Renal cortex interstitium (tissue), 11 donors: ENCODE results near the gene PDE8A. TPM values are rescaled to one million over a fixed set of nuclear protein-coding genes. Genes with fewer than 3 reads are reported as not detected.

ENCODE experiments used
- DNase-seq, 11 donors: peaks; one replicate each; pipeline ENCODE4 v3.0.0-alpha.2; 2013; ENCODE audit warnings: low read depth in 9 of 11, low spot score in 4 of 11; ENCODE audit errors: extremely low read depth in 1 of 11
- polyA plus RNA-seq, 3 donors: library from polyadenylated mRNA; unstranded; fragments of 120-200 nt; gene quantifications; one replicate each; pipeline ENCODE4 v1.2.1, GENCODE V29; 2013; ENCODE audit not compliant: insufficient read length in 3 of 3

Gene PDE8A
- polyA plus RNA-seq, 3 donors = 39.1 to 82.9 (median 48.5) TPM

DNA sequence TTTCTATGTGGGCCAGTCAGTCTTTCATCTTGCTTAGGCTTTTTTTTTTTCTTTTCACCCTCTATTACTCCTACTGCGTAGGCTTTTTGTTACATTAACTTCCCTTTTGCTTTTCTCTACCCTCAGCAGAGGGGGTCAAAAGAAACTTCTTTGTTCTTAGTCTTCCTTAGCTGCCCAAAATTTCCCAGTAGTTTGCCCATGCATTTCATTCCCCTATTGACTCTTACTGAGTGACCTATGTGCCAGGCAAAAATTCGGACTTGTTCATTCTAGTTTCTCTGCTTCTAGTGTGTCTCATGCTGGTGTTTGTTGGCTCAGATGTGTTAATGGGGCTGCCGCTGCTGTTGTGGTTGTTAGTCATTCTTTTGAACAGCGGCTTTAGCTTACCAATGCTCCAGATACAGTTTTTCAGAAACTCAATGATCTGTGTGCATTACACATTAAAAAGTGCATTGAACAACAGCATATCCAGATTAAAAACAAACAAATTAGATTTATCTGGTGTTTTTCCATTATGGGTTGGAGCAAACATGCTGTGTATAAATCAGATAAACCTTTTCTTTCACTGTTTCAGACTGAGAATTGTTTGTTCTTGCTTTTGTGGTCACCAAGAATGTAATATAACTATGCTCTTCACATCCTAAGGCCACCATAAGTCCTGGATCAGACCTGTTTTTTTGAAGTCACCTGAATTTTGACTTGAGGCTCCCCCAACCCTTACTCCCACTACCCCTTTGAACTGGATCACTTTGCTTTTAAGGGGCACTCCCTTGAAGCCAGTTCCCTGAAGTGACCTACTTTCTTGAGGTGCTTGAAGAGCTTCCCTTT lies 43.1 kb downstream of the PDE8A start:
- DNase-seq = no peak

DNA sequence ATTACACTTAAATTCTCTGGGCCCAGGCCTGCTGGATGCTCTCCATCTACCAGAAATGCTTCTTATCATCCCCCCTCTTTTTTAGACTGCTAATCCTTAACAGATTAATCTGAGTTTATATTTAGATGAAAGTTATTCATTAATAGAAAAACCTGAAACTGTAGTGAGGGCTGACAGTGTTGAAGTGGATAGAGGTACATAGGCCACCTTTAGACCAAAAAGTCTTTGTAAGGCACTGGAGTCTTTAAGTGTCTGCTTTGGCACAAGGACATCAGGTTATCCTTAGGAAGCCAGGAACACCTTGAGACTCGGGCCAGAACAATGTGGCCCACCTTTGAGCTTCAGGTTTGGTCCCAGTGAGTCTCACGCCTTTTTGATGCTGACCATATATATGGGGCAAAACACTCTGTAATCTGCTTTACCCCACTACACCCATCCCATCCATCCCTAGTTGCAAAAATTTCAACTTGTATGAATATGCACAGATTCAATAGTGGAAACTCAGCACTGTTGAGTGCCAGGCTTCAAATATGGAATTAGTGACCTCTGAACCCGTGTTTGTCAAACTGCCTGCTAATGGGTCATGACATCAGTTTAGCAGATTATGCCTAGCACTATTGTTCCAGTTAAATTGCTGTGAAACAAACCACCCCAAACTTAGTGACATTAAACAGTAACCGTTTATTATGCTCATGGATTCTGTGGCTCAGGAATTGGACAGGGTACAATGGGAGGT lies 44.0 kb downstream of the PDE8A start:
- DNase-seq = no peak

DNA sequence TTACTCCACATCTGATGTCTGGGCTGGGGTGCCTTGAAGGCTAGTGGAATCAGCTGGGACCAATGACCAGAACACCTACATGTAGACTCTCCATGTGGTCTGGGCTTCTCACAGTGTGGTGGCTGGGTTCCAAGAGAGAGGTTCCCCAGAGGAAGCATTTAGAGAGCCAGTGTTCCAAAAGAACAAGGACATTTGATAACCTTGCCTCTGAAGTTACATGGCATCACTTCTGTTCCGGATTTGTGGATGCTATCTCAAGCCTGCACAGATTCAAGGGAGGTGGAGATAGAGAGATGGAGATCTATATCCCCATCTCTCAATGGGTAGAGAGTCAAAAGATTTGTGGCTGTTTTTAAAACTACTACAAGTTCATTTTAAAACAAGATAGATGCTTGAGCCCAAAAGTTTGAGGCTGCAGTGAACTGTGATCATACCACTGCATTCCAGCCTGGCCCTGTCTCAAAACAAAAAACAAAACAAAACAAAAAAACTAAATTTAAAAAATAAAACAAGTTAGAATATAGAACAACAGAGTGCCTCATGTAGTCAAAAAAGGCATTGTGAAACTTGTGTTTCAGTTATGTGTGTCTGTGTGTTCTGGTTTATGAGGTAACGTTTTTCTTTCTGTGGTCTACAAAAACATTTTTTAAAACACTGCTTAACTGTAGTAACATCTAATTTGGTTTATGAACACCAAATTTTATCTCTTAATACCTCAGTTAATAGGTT lies 44.8 kb downstream of the PDE8A start:
- DNase-seq = no peak

DNA sequence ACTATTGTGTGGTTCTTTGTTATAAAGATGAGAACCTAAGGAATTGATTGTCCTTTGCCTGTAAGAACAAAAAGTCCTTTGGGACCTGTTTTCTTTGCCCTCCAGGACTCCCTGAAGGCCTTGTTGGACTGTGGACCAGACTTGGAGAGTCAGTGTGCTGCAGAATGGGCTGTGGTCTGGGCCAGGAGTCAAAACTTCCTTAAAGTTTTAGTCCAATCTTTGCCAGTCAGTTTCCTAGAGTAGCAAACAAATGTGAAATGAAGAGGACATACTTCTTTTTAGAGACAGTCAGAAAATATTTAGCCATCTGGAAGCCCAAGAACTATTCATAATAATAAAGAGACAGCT lies 45.4 kb downstream of the PDE8A start:
- no peak for DNase-seq

DNA sequence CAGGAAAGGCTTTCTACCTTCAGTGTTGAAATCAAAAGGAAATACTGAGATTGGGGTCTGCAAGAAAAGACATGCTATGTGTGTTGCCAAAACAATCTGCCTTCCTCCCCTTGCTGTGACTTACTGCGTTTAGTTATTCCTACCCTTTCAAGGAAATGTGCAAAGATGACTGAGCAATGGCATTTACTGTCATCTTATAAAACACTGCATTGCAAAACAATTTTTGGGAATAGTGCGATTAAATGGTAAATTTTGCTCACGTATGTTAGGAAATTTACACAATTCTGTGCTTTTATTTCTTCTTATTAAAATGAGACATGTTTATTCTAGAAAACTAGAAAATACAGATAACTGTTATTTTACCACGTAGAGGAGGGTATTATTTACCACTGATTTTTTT lies 45.8 kb downstream of the PDE8A start:
- DNase-seq = no peak

DNA sequence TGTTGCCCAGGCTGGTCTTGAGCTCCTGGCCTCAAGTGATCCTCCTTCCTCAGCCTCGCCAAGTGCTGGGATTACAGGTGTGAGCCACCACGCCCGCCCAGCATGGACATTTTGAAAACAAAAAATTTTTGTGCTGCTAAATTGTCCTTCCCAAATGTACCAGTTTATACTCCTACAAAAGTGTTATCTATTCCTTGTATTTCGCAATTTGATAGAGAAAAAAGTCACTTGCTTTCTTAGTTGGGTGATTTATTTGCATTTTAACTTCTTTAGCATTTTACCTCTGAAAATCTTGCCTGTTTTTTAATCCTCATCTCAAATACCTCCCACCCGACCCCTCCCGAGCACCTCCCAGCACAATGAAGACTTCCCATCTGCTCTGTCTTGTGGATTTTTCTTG lies 46.8 kb downstream of the PDE8A start:
- no peak for DNase-seq

DNA sequence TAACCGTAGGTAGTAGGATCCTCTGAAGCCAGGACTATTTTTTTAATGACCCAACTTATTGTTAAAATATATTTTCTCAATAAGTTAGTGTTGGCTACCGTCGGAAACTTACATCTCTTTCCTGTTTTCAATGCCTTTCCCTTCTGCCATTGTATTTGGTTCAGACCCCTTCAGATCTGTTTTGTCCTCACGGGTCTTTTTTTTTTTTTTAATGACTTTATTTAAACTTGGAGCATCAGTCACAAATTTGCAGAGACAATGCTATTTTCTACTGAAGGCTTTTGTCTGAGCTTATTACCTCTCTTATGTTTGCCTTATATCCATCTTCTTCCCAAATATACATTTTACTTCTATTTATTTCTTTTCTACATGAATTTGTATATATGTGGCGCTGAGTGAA lies 47.6 kb downstream of the PDE8A start:
- DNase-seq = no peak

DNA sequence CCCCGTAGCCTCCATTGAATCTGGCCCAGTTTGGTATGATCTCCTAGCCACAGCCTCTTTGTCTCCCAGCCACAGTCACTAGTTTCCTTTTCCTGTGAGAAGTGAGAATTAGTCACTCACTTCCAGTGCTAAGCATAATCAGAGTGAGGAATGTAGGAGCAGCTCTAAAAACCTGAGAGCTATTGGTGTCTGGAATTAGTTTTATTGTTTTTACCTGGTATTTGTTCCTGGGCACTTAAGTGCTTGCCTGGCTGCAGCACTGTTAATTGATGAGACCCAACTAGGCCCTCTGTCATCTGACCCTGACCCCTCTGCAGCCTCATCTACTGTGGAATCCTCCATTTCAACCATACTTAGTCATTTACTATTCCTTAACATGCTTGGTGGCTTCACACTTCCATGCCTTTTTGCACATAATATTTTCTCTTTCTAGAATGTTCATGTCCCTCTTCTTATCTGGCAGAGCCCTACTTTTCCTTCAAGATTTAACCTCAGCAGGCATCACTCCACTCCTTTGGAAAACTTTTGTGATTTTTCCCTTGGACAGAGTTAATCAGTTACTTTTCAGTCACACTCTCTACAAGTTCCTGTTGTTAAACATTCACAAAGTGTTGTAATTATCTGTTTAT lies 48.8 kb downstream of the PDE8A start:
- no peak for DNase-seq

DNA sequence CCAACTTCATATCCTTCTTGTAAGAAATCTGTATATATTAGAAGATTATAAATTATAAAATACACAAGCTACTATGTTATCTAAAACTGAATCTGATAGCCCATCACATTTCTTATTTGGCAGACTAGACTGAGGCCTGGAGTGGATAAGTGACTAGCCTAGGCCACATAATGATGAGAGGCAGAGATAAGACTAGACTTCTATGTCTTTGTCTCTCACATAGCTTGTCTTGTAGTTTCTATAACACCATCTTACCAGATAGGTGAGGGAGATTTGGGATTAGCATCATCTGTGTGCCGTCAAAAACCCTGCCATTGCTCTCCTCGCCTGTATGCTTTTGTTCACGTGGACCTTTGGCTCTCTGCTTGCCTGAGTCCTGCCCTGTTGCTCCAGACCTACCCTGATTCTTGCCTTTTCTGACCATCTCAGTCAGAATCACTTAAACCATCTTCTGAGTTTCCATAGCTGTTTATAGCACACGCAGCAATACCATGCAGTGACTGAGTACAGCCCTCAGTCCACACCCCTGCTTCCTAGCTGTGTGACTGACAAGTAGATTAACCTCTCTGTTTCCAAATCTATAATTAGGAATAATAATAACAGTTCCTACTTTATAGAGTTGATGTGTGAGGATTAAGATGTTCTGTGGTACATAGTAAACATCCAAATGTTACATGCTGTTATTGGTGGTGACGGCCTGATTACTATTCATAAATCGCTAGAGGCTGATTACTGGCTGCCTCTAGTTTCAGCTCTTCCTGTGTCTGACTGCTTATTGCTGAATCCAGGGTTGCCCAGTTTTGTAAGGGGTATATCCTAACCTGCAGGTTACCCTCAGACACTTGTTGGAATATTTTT lies 49.7 kb downstream of the PDE8A start:
- no peak for DNase-seq

DNA sequence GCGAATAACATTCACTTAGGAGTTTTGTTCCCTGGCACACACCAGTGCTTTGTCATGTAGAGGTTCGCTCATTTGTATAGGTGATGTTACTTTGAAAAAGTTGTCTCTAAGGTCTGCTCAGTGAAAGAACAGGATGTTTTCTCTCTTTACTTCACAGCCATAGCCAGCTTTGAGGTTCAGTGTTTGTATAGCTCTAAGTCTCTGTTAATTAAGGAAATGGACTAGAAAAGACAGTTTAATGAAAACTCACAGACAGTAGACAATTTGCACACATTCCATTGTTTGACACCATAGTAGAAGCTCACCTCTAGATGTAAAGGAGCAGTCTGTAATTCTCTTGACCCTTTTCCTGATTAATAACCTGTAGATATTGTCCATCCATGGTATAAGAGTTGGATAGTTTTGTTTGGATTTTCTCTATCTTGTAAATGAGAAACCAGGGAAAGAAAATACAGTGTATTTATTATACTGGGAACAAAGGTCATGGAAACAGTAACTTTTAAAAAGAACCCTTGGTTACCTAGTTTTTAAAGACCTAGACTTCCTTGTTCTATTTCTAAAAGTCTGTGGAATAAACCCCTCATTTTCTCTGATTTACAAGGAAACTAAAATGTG lies 50.4 kb downstream of the PDE8A start:
- no peak for DNase-seq

DNA sequence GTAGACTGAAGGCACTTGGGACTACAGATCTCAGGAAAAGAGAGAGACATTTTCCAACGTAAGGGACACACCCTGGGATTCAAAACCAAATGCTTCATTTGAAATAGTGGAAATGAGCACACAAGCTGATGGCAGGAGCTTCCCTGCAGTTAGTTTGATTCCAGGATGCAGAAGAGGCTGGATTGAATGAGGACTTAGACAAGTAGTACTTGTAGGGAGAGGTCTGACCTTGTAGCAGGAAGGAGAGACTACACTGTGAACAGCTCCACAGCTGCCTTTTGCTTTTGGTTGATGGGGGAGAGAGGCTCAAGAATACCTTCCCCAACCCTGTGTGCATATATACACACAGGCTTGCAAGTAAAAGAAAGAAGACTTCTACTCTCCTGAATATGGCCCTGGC lies 51.5 kb downstream of the PDE8A start:
- no peak for DNase-seq

DNA sequence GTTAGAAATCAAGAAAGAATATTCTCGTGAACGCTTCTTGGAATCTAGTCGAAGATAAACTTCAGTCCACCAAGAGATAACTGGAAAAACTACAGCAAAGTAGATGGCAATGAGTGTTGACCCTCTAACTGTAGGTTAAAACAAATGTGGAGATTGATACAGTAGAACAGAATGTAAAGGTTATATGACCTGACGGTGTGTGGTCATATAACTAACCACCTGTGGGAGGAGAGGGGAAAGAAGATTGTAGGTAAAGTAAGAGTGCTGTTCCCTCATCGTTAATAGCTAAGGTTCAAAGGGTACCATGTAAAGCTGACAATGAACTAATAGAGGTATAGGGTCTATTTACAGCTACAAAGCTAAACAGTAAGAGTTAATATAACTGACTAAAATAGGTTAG lies 52.6 kb downstream of the PDE8A start:
- no peak for DNase-seq

DNA sequence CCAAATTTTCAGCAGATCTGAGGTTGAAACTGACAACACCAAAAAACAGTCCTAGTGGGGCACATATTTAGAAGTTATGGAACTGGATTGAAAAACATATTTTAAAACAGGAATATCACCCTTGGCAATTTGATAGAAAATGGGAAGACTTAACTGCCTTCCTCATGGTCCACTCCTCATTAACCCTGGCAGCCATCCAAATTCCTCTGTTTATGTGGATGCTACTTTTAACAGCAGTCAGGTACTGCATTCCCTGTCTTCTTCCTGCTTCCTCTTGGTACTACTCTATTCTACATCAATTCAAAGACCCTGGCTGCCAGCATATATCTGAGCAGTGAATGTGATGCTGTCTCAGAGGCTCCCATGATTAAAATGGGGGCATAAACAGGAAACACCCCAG lies 54.3 kb downstream of the PDE8A start:
- no peak for DNase-seq

DNA sequence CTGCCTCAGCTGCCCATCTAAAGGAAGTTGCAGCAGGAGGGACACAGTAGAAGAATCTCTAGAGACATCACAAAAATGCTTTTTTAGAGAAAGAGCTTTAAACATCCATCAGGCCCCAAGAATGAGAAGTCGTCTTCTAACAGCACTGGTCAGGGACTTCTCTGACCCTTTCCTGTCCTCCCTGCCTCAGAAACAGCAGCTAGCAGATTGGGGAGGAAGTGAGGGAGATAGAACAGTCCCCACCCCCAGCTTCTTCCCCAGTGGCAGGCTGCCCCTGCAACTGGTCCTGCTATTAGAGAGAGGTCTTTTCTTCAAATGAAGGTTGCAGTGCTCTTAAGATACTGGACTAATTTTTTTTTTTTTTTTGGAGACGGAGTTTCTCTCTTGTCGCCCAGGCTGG lies 55.1 kb downstream of the PDE8A start:
- no peak for DNase-seq

DNA sequence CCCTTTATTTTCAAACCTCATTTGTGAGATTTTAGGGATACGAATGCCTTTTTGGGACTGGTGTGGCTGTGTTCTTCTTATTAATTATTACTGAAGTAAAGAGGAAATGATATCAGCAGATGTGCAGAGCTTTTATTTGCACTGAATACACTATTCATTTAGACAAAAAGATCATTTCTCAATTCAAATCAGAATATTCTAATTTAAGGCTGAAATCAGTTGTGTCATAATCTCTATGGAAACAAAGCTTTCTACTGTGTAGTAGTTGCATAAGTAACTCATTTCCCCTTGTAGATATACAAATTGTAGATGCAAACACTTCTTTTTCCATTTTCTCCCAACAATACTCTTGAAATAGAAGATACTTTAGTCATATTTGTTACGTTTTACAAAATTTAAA lies 56.0 kb downstream of the PDE8A start:
- no peak for DNase-seq

DNA sequence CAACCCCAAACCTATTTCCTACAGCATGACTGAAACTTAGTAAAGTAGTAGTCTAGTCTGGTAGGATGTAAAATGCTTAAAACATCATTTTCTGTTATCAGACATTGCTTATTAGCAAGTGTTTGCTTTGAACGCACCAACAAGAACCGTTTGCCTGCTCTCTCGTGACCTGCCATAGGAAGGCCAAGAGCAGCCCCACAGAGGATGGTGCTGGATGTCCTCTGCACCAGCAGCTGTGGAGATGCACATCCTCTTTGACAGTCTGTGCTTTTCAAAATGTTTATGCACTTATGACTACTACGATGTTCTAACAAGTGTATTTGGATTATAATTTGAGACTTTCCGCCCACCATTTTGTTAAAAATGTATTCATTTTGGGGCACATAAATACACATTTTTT lies 59.6 kb downstream of the PDE8A start:
- DNase-seq = no peak

DNA sequence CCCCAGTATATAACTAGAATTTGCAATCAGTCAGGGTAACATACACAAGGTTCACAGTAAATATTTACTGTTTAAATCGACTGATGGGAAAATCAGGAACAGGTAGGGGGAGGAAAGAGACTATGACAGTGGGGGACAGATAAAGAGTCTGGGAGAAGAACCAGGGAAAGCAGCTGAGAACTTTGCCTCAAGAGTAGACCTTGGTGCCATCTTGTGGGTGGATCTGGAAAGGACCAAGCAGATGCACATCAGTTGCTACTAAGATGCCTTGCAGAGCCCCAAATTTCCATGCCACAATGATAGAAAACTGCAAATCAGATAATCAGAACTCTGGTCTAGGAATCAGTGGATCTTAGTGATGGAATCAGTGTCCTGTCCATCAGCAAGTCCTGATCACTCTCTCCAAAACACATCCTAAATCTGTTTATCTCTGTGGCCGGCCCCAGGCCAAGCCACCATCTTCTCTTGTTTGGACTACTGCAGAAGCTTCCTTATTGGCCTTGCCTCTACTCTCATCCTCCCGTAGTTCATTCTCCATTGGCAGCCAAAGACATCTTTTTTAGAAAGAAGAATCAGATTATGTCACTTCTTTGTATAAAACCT lies 62.7 kb downstream of the PDE8A start:
- DNase-seq = peak in 3 of 11 donors; percentile 46 to 57 (median 53)

DNA sequence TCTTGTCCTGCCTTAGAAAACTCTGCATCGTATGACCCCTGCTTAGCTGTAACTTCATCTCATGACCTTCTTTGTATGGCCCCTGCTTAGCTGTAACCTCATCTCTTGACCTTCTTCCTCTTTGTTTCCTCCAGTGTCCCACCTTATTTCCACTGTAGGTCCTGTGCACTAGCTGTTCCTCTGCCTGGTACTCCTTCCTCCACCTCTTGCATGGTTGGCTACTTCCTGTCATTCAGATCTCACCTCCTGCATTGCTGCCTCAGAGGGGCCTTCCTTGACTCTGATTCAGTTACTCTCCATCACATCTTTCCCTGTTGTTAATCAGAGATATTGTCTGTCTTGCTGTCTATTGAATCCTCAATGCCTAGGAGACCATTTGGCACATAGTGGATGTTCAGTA lies 63.2 kb downstream of the PDE8A start:
- DNase-seq = no peak
